ENCODE results near the gene OR7A17. TPM values are rescaled to one million over a fixed set of nuclear protein-coding genes. Genes with fewer than 3 reads are reported as not detected.

OR7A17 gene
- total and polyA plus RNA-seq, 3 donors from 2014 or later = 0.06 TPM; not detected in 2

DNA sequence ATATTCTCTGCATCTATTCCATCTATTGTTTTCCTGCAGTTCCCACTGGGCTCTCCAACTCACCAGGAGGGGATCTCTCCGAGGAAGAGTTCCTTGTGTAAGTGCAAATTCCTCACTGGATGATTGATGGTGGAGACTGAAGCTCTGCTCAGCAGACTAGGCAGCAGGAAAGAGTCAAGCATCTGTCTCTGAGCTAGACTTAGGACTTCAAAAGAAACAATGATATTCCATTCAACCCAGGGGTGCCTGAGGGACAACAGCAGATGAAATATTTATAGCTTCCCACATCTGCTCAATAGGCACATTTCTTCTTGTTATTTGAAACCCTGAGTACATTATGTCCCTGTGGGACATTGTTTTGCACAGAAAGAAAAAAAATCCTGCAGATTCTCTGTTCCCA, 50.9 kb downstream of the OR7A17 start, which contains the start of the genes OR7A5 and OR7C1:
Gene OR7A5 (minus strand): TSS at position 175 of the 400 bp plus-strand sequence. CDS start 6,944 bp downstream, outside the sequence.
Gene OR7C1 (minus strand): TSS at position 175 of the 400 bp plus-strand sequence. CDS start 35,049 bp downstream, outside the sequence.
- Histone ChIP-seq H3K27ac (peak within 1 kb of the TSS; percentile 68 to 74), H3K4me3 (no peak within 1 kb of the TSS), H3K27me3 (no peaks in the 10 kb centered on the region), H3K9me3 (no peaks in the 10 kb centered on the region), H3K36me3 (ENCODE audit: low read depth, missing control alignments) (no peaks in the 10 kb centered on the region), H3K4me1 (peaks cover 8% of the 10 kb centered on the region)
- 25 to 39% methylated on average over 1 of the region's 1 CpG for WGBS, 2 donors
- intact Hi-C loops (cut with DNase I; ENCODE audit: low total_unique reads) = no loop called here
- no peak for DNase-seq
- TF ChIP-seq POLR2A (IDR thresholded peaks at IDR 0.05) = no peak
- TF ChIP-seq, protein P1, sequence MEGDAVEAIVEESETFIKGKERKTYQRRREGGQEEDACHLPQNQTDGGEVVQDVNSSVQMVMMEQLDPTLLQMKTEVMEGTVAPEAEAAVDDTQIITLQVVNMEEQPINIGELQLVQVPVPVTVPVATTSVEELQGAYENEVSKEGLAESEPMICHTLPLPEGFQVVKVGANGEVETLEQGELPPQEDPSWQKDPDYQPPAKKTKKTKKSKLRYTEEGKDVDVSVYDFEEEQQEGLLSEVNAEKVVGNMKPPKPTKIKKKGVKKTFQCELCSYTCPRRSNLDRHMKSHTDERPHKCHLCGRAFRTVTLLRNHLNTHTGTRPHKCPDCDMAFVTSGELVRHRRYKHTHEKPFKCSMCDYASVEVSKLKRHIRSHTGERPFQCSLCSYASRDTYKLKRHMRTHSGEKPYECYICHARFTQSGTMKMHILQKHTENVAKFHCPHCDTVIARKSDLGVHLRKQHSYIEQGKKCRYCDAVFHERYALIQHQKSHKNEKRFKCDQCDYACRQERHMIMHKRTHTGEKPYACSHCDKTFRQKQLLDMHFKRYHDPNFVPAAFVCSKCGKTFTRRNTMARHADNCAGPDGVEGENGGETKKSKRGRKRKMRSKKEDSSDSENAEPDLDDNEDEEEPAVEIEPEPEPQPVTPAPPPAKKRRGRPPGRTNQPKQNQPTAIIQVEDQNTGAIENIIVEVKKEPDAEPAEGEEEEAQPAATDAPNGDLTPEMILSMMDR (IDR thresholded peaks at IDR 0.05) = no peak

- no peaks in the 10 kb centered on the region for H3K27me3 ChIP-seq
- no peaks in the 10 kb centered on the region for H3K36me3 ChIP-seq (ENCODE audit: low read depth, missing control alignments)
- 45 to 52% methylated on average over 4 of the region's 4 CpGs for whole genome bisulfite sequencing, 2 donors
- peaks cover 5% of the 10 kb centered on the region for H3K4me1 ChIP-seq
- no peak overlapping the region for H3K4me3 ChIP-seq
- intact Hi-C loops (cut with DNase I; ENCODE audit: low total_unique reads) = no loop called here
- H3K27ac ChIP-seq = peak overlapping the region in 1 of 2 donors; percentile 67
- TF ChIP-seq, protein P1 (IDR thresholded peaks at IDR 0.05) = no peak
- TF ChIP-seq POLR2A (IDR thresholded peaks at IDR 0.05) = no peak
- DNase-seq = peak; percentile 85
- no peaks in the 10 kb centered on the region for H3K9me3 ChIP-seq
Measured at GRCh38 chr19:14830702-14831101, 55.2 kb downstream of the OR7A17 start.

Small RNAs within 50 kb of the gene (small RNA-seq; reads per million reads assigned to genes)
- 0 reads per million in 2 donors for gene OR7A18P

Other genes starting within 250 kb of the OR7A17 start
- gene ADGRE3, start 211.3 kb downstream of the OR7A17 start, total RNA-seq = under 1 TPM; 0.19 to 0.31 TPM
- gene ADGRE3, start 211.3 kb downstream of the OR7A17 start, polyA plus RNA-seq (ENCODE audit: insufficient read depth, low read depth, low replicate concordance) = 0.46 TPM
- 10 to 100 TPM; 42.4 to 48.7 TPM for gene ZNF333, start 196.1 kb downstream of the OR7A17 start, total RNA-seq
- 24.2 TPM for gene ZNF333, start 196.1 kb downstream of the OR7A17 start, polyA plus RNA-seq (ENCODE audit: insufficient read depth, low read depth, low replicate concordance)
- gene ADGRE2, start 107.6 kb downstream of the OR7A17 start, total RNA-seq = 1 to 10 TPM in 1 of 2 donors, under 1 TPM in 1; 0.71 to 1.6 TPM
- gene ADGRE2, start 107.6 kb downstream of the OR7A17 start, polyA plus RNA-seq (ENCODE audit: insufficient read depth, low read depth, low replicate concordance) = 0.58 TPM
- 1 to 10 TPM; 3.7 to 4.3 TPM for gene OR7A5, start 50.9 kb downstream of the OR7A17 start, total RNA-seq
- 3.3 TPM for gene OR7A5, start 50.9 kb downstream of the OR7A17 start, polyA plus RNA-seq (ENCODE audit: insufficient read depth, low read depth, low replicate concordance)
- gene OR7C1, start 50.9 kb downstream of the OR7A17 start, total RNA-seq = 1 to 10 TPM; 2.5 to 6.1 TPM
- 4.2 TPM for gene OR7C1, start 50.9 kb downstream of the OR7A17 start, polyA plus RNA-seq (ENCODE audit: insufficient read depth, low read depth, low replicate concordance)
- gene OR7A10, start 37.2 kb downstream of the OR7A17 start, total RNA-seq = not detected
- gene OR7A10, start 37.2 kb downstream of the OR7A17 start, polyA plus RNA-seq (ENCODE audit: insufficient read depth, low read depth, low replicate concordance) = not detected
- gene OR7C2, start 55.4 kb upstream of the OR7A17 start, total RNA-seq = not detected
- not detected for gene OR7C2, start 55.4 kb upstream of the OR7A17 start, polyA plus RNA-seq (ENCODE audit: insufficient read depth, low read depth, low replicate concordance)
- gene SLC1A6, start 93.7 kb upstream of the OR7A17 start, total RNA-seq = 100 to 1,000 TPM; 335 to 336 TPM
- 78.6 TPM for gene SLC1A6, start 93.7 kb upstream of the OR7A17 start, polyA plus RNA-seq (ENCODE audit: insufficient read depth, low read depth, low replicate concordance)
- under 1 TPM; 0.12 to 0.16 TPM for gene CASP14, start 163.3 kb upstream of the OR7A17 start, total RNA-seq
- gene CASP14, start 163.3 kb upstream of the OR7A17 start, polyA plus RNA-seq (ENCODE audit: insufficient read depth, low read depth, low replicate concordance) = 0.21 TPM
- gene OR1I1, start 196.1 kb upstream of the OR7A17 start, total RNA-seq = not detected
- gene OR1I1, start 196.1 kb upstream of the OR7A17 start, polyA plus RNA-seq (ENCODE audit: insufficient read depth, low read depth, low replicate concordance) = not detected
- 10 to 100 TPM in 1 of 2 donors, 1 to 10 TPM in 1; 6.7 to 12.3 TPM for gene SYDE1, start 221.3 kb upstream of the OR7A17 start, total RNA-seq
- gene SYDE1, start 221.3 kb upstream of the OR7A17 start, polyA plus RNA-seq (ENCODE audit: insufficient read depth, low read depth, low replicate concordance) = 9.3 TPM